ENCODE results near the gene RAB42. TPM values are rescaled to one million over a fixed set of nuclear protein-coding genes. Genes with fewer than 3 reads are reported as not detected.
"Not testable (repeated sequence)": the region's sequence is repeated elsewhere in the genome, so short reads cannot be mapped to it uniquely, and the experiment has no call there.

Gene RAB42
- total RNA-seq, 1 donor from 2014 or later, result 3.2 TPM

DNA sequence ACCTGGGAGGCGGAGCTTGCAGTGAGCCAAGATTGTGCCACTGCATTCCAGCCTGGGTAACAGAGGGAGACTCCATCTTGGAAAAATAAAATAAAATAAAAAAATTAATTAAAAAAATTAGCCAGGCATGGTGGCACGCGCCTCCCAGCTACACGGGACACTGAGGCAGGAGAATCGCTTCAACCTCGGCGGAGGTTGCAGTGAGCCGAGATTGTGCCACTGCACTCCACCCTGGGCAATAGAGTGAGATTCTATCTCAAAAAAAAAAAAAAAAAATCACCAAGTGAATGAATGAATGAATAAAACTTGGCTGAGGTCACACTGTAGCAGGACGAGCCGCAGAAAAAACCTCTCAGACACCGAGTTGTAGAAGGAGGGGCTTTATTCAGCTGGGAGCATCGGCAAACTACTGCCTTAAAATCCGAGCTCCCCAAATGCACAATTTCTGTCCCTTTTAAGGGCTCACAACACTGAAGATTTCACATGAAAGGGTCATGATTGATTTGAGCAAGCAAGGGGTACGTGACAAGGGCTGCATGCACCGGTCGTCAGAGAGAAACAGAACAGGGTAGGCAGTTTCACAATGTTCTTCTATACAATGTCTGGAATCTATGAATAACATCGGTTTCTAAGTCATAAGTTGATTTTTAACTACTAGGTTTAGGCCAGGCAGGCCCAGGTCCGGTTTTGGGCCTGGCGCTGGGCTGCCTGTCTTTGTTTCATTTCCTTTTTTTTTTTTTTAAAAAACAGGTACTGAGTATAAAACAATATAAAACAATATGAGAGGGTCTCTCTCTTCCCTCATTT is 5.3 kb upstream of the RAB42 start:
- not testable (repeated sequence) for DNase-seq (ENCODE audit: low read depth in 2 of 2)

GRCh38 chr1:28592321-28593071 is 431 bp downstream of the RAB42 start:
- DNase-seq (ENCODE audit: low read depth in 2 of 2), result no peak

GRCh38 chr1:28593988-28594356 is 1.9 kb downstream of the RAB42 start:
- not testable (repeated sequence) for DNase-seq (ENCODE audit: low read depth in 2 of 2)

GRCh38 chr1:28594686-28595411 is 2.8 kb downstream of the RAB42 start:
- peak; percentile 49 to 69 for DNase-seq (ENCODE audit: low read depth in 2 of 2)

DNA sequence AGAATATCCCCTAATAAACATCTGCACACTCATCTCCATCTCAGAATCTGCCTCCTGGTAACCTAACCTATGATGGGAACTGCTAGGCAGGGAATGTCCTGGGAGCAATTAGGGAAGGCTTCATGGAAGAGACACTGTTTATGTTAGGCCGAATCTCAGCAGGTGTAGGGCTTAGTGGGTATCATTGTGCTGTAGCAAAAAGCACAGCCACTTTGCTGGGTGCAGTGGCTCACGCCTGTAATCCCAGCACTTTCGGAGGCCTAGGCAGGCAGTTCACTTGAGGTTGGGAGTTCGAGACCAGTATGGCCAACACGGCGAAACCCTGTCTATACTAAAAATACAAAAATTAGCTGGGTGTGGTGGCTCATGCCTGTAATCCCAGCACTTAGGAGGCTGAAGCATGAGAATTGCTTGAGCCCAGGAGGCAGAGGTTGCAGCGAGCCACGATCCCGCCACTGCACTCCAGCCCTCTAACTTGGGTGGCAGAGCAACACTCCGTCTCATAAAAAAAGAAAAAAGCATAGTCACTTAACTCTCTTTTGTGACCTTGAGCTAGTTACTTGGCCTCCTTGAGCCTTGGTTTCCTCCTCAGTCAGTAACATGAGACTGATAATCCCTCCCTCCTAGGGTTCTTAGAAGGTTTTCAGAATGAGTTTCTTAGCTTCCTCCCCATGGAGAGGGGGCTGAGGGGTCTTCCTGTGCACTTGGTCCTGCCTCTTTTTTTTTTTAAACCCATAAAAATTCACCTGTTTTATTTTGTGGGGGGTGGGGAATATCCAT is 3.5 kb downstream of the RAB42 start:
- no peak for DNase-seq (ENCODE audit: low read depth in 2 of 2)

- DNase-seq (ENCODE audit: low read depth in 2 of 2), result not testable (repeated sequence)
Observed at GRCh38 chr1:28596276-28596675, 4.2 kb downstream of the RAB42 start.

DNA sequence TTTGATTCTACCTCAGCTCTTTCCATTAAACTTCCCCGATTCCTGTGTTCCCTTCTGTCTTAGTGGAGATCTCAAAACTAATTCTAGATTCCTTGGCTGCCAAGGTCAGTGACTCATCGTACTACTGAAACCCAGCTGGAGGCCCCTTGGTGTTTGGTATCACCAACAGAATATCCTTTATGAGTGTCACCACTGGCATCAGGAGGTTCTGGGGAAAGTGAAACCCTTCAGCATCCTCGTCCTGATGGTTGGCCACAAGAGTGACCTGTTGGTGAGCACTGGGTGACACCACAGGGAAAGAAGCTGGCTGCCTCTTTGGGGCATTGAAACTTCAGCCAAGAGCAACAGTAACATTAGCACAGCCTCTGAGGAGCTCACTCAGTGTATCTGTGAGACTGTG is 9.6 kb downstream of the RAB42 start:
- DNase-seq (ENCODE audit: low read depth in 2 of 2), result peak in 1 of 2 donors; percentile 76

DNA sequence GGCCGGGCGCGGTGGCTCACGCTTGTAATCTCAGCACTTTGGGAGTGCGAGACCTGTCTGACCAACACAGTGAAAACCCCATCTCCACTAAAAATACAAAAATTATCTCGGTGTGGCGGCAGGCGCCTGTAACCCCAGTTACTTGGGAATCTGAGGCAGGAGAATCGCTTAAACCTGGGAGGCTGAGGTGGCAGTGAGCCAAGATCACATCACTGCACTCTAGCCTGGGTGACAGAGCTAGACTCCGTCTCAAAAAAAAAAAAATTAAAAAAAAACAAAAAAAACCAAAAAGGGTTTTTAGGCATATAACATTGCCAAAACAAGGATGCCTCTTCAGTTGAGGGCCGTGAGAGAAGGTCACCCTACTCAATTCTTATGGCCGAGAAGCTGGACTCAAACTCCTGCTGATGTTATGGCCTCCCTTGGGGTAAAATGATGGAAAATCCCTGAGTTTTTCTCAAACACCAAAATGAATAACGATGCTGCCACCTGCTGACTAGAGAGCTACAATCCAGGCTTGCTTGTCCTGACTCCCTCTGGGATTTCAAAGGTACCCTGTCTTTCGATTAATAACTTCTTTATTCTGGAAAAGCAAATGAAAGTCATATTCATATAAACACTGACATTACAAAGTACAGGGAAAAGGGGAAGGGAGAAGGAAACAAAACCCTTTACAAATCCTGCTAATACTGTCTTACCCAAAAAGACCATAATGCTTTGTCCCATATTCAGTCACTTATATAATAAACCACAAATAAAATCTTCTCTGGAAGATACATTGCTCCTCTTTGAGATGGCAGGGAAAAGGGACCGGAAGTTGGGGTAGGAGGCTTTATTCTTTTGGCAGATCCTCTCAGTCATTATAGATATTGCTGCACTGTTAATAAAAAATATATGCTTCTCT is 10.7 kb downstream of the RAB42 start:
- peak; percentile 79 to 88 for DNase-seq (ENCODE audit: low read depth in 2 of 2)

DNA sequence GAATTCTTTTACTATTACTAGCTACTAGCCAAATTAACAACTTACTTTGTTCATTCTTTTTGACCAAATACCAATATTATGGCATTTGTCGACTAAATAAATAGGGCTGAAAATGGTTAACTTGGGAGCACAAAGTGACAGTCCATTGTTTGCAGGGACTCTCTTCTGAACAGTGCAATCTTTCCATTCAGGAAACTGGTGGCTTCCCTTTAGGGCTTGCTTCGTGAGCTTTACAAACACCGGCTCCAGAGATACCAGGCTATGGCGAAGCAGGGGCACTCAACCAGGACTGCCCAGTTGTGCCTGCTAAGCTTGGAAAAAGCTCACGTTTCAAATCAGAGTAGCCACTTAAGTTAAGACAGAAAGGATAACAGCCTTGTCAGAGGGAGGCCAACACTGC is 12.3 kb downstream of the RAB42 start:
- DNase-seq (ENCODE audit: low read depth in 2 of 2), result peak in 1 of 2 donors; percentile 82

GRCh38 chr1:28604962-28605361 is 12.9 kb downstream of the RAB42 start:
- DNase-seq (ENCODE audit: low read depth in 2 of 2), result no peak

GRCh38 chr1:28606771-28607170 is 14.7 kb downstream of the RAB42 start:
- no peak for DNase-seq (ENCODE audit: low read depth in 2 of 2)

GRCh38 chr1:28613175-28613574 is 21.1 kb downstream of the RAB42 start:
- no peak for DNase-seq (ENCODE audit: low read depth in 2 of 2)

GRCh38 chr1:28631713-28632112 is 39.6 kb downstream of the RAB42 start:
- no peak for DNase-seq (ENCODE audit: low read depth in 2 of 2)

DNA sequence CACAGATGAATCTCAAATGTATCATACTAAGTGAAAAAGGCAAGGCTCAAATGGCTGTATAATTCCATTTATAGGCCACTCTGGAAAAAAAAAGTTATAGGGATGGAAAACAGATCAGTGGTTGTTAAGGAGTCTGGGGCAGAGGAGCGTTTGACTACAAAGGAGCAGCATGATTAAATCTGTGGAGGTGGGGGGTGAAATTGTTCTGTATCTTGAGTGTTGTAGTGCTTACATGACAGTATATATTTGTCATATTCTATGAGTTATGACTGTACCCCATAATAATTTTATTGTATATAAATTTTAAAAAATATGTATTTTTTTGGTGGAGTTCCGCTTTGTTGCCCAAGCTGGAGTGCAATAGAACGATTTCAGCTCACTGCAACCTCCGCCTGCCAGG is 40.5 kb downstream of the RAB42 start:
- DNase-seq (ENCODE audit: low read depth in 2 of 2), result no peak

GRCh38 chr1:28640766-28641165 is 48.7 kb downstream of the RAB42 start:
- DNase-seq (ENCODE audit: low read depth in 2 of 2), result peak; percentile 26 to 59

- DNase-seq (ENCODE audit: low read depth in 2 of 2), result peak in 1 of 2 donors; percentile 8
Observed at GRCh38 chr1:28642056-28642846, 50.2 kb downstream of the RAB42 start.

GRCh38 chr1:28642847-28643635 is 51.0 kb downstream of the RAB42 start, which contains the start of gene TAF12:
Gene TAF12 (minus strand): TSS chr1:28643067. CDS start chr1:28622081, 20,986 bp downstream.
- DNase-seq (ENCODE audit: low read depth in 2 of 2), result peak; percentile 97

- DNase-seq (ENCODE audit: low read depth in 2 of 2), result no peak
Observed at GRCh38 chr1:28644494-28644893, 52.4 kb downstream of the RAB42 start.

All from lung microvascular endothelial cell (primary cell).